Heart left ventricle (tissue), 16 donors: Measurements from ENCODE around the gene G6PC3. TPM values are rescaled to one million over a fixed set of nuclear protein-coding genes. Genes with fewer than 3 reads are reported as not detected.
A peak's percentile ranks its signal among the peaks of the same experiment; 100 is the strongest.

Experiments
- ATAC-seq, 4 donors: fragments of 200-7000 bp; cut with Tn5 transposase; one replicate each; pipeline ENCODE4 v1.9.1; 2020 to 2022; ENCODE audit warnings: moderate library complexity in 4 of 4, mild to moderate bottlenecking in 3 of 4, moderate number of reproducible peaks in 1 of 4
- DNase-seq, 5 donors: peaks; one replicate each; pipeline ENCODE4 v3.0.0-alpha.2; 2020
- H3K27ac ChIP-seq, 12 donors: fragments of 200-600 bp; sonication (generic) in 4 of 12; one replicate each; pipeline versions ENCODE4 v1.5.0 to v1.8.0; 2016 to 2022; ENCODE audit warnings: mild to moderate bottlenecking in 2 of 12
- H3K27me3 ChIP-seq, 9 donors: fragments of 200-600 bp; sonication (generic) in 2 of 9; one replicate each; pipeline versions ENCODE4 v1.5.1 to v1.8.0; 2016 to 2022; ENCODE audit warnings: mild to moderate bottlenecking in 3 of 9
- H3K36me3 ChIP-seq, 9 donors: fragments of 200-600 bp; sonication (generic) in 2 of 9; one replicate each; pipeline versions ENCODE4 v1.5.0 to v1.8.0; 2018 to 2022; ENCODE audit warnings: mild to moderate bottlenecking in 2 of 9
- H3K4me1 ChIP-seq, 12 donors: fragments of 200-600 bp; sonication (generic) in 4 of 12; one replicate each; pipeline versions ENCODE4 v1.5.0 to v1.8.0; 2016 to 2022; ENCODE audit warnings: mild to moderate bottlenecking in 3 of 12
- H3K4me3 ChIP-seq, 12 donors: fragments of 200-600 bp; sonication (generic) in 4 of 12; one replicate each; pipeline versions ENCODE4 v1.5.0 to v1.8.0; 2017 to 2022; ENCODE audit warnings: mild to moderate bottlenecking in 9 of 12, moderate library complexity in 4 of 12
- H3K9me3 ChIP-seq, 12 donors: fragments of 200-600 bp; sonication (generic) in 4 of 12; one replicate each; pipeline versions ENCODE4 v1.5.0 to v1.8.0; 2016 to 2022; ENCODE audit warnings: mild to moderate bottlenecking in 1 of 12
- CTCF ChIP-seq, 12 donors: fragments of 200-600 bp; sonication (generic) in 4 of 12; IDR thresholded peaks; one replicate each; pipeline versions ENCODE4 v1.5.0 to v1.8.0; 2018 to 2022; ENCODE audit warnings: antibody characterized with exemption in 12 of 12, mild to moderate bottlenecking in 5 of 12
- POLR2A ChIP-seq, 2 donors: fragments of 450-650 bp; IDR thresholded peaks; one replicate each; pipeline ENCODE4 v1.6.1; 2017; ENCODE audit warnings: antibody characterized with exemption in 2 of 2, mild to moderate bottlenecking in 2 of 2, moderate library complexity in 2 of 2
- WGBS, 4 donors: extraction: QIAGEN DNeasy Blood & Tissue Kit in 2 of 4; methylation state at CpG; one replicate each; pipeline versions ENCODE4 v1.1.5 to v1.1.7; 2013 to 2018; 5-methylcytosine and 5-hydroxymethylcytosine counted together
- intact Hi-C, 10 donors: fragments of 100-400 bp; cut with DNase I; formaldehyde crosslinking; loops; one replicate each; pipeline versions ENCODE4 v1.11.1 to v1.14.2; 2022
- polyA plus RNA-seq, 2 donors: library from polyadenylated mRNA; stranded (reverse); fragments of 200-250 nt; gene quantifications; one replicate each; pipeline ENCODE4 v1.2.3, GENCODE V29; 2013
- total RNA-seq, 9 donors: library from RNA; depleted of rRNA in 2 of 9; stranded (reverse); fragments of >200 nt in 2 of 9; fragmentation: NEBNext Ultra II Directional in 3 of 9; extraction: Animal tissue kit (Norgen Biotek cat#: 25700) in 3 of 9; gene quantifications; one replicate each; pipeline versions ENCODE4 v1.1.0 to v1.2.4, GENCODE V29; 2016 to 2023
- donor health status: ischemic (EF 13 %, LVEDD 7.1; RV severe dilation, severe dysfunction).
- donor health status: healthy with polysubstance abuse.
- donor health status: DM: no; HTN: yes; CAD: no.
- donor health status: DM: no; HTN: no; CAD: no.
- donor health status: ischemic (EF 25% LVEDD 6.9; RV normal size, moderate dysfunction).
- donor health status: ischemic (EF 25% LVEDD 5.7; RV mildly dilated, moderate dysfunction).
- donor health status: healthy.
- donor health status: DM: yes; HTN: yes; CAD: no.
- donor health status: ischemic (EF 35%, LVEDD 5.7; RV mildly dilated, moderate dysfunction).
- donor health status: nonischemic (EF 11% LVEDD 7.7; RV severe dilation, severe dysfunction).
- donor health status: DM: yes; HTN: yes; CAD: no.
- donor health status: PGD.
- donor health status: ischemic (EF 29% LVEDD 5.4; RV normal size, mild dysfunction).
- donor health status: nonischemic (EF 23%, LVEDD 6.1; RV moderate dilation, normal function).

The G6PC3 gene
- total and polyA plus RNA-seq, 11 donors = 28.5 to 75.1 (median 39.1) TPM

DNA sequence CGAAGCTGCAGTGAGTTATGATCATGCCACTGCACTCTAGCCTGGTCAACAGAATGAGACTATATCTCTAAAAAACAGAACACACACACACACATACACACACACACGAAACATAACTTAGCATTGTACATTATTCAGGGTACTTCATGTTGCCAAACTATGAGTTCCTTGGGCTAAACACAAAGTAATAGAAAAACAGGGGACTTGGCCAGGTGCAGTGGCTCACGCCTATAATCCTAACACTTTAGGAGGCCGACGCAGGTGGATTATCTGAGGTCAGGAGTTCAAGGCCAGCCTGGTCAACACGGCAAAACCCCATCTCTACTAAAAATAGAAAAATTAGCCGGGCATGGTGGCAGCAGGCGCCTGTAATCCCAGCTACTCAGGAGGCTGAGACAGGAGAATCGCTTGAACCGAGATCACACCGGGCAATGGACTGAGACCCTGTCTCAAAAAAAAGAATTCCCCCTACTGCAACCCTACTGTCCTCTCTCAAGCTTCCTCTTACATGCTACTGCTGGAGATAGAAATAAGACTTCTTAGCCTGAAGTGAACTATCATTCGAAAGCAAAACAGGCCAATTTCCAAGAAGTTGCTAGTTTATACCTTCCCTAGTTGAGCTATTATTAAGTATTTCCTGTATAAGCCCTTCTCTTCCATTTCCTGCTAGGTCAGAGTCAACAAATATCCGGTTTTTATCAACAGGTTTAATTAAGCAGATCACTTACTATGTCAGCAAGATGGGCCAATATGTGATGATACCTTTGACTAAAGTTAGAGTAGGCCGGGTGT, 11.2 kb upstream of the G6PC3 start:
- Histone ChIP-seq H3K27me3 (no peaks in the 10 kb centered on the region), H3K36me3 (peaks cover 0 to 78% (median 46%) of the 10 kb centered on the region in 9 donors), H3K4me3 (no peak overlapping the region), H3K9me3 (no peaks in the 10 kb centered on the region), H3K4me1 (peaks cover 0 to 29% (median 16%) of the 10 kb centered on the region in 12 donors), H3K27ac (no peak overlapping the region)
- DNase-seq (peak in 1 of 5 donors; percentile 19), ATAC-seq (no peak)
- TF ChIP-seq CTCF (IDR thresholded peaks at IDR 0.05) = no peak
- TF ChIP-seq POLR2A (IDR thresholded peaks at IDR 0.05) = no peak
- 60 to 70% (median 65%) methylated on average over 14 of the region's 14 CpGs for WGBS, 4 donors
- intact Hi-C loops = no loop called here

GRCh38 chr17:44061446-44061845, 9.1 kb upstream of the G6PC3 start:
- Histone ChIP-seq H3K27ac (no peak overlapping the region), H3K4me3 (no peak overlapping the region), H3K9me3 (no peaks in the 10 kb centered on the region), H3K36me3 (peaks cover 0 to 66% (median 46%) of the 10 kb centered on the region in 9 donors), H3K27me3 (no peaks in the 10 kb centered on the region), H3K4me1 (peaks cover 0 to 36% (median 23%) of the 10 kb centered on the region in 12 donors)
- WGBS, 4 donors = 38 to 54% (median 48%) methylated on average over 1 of the region's 1 CpG
- intact Hi-C loops = loop anchor here in 1 of 10 donors (10.0 kb wide), 1 partner anchor 123 kb away; the partner anchor contains the start of gene TMUB2
- ATAC-seq (no peak), DNase-seq (no peak)
- TF ChIP-seq CTCF (IDR thresholded peaks at IDR 0.05) (no peak), POLR2A (IDR thresholded peaks at IDR 0.05) (no peak)

DNA sequence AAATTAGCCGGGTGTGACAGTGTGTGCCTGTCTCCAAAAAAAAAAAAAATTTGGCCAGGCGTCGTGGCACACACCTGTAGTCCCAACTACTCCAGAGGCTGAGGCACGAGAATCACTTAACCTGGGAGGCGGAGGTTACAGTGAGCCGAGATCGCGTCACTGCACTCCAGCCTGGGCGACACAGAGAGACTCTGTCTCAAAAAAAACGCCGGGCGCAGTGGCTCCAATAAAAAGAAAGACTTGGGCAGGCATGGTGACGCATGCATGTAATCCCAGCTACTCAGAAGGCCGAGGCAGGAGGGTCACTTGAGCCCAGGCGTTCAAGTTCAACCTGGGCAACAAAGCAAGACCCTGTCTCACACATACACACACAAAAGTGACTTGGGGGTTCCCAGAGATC, 7.7 kb upstream of the G6PC3 start:
- TF ChIP-seq CTCF (IDR thresholded peaks at IDR 0.05) (no peak), POLR2A (IDR thresholded peaks at IDR 0.05) (no peak)
- WGBS, 4 donors = 91 to 93% (median 93%) methylated on average over 15 of the region's 15 CpGs
- H3K36me3 ChIP-seq = peaks cover 0 to 59% (median 43%) of the 10 kb centered on the region in 9 donors
- no peak overlapping the region for H3K27ac ChIP-seq
- H3K4me3 ChIP-seq = no peak overlapping the region
- H3K27me3 ChIP-seq = no peaks in the 10 kb centered on the region
- H3K4me1 ChIP-seq = peaks cover 0 to 48% (median 31%) of the 10 kb centered on the region in 12 donors
- ATAC-seq (no peak), DNase-seq (peak in 1 of 5 donors; percentile 24)
- intact Hi-C loops = loop anchor here in 1 of 10 donors (10.0 kb wide), 1 partner anchor 122 kb away; the partner anchor contains the start of gene TMUB2
- no peaks in the 10 kb centered on the region for H3K9me3 ChIP-seq
